NCI-H526 (cell line): Measurements from ENCODE around the gene ZSWIM5.

Source experiments
- DNase-seq, 2 experiments: peaks; one replicate each; lab custom pipeline; 2025; lab: John Stamatoyannopoulos, UW

ZSWIM5 gene

GRCh38 chr1:45026446-45026845 lies 180.0 kb downstream of the ZSWIM5 start:
- no peak for DNase-seq

GRCh38 chr1:45023663-45024062 lies 182.7 kb downstream of the ZSWIM5 start:
- DNase-seq = no peak

- DNase-seq = peak; percentile 77 to 94
Measured at GRCh38 chr1:45018599-45019230, 187.7 kb downstream of the ZSWIM5 start.

- no peak for DNase-seq
Measured at GRCh38 chr1:45016767-45017166, 189.6 kb downstream of the ZSWIM5 start.

GRCh38 chr1:45016090-45016697 lies 190.2 kb downstream of the ZSWIM5 start:
- no peak for DNase-seq

GRCh38 chr1:45015683-45016082 lies 190.7 kb downstream of the ZSWIM5 start:
- DNase-seq = no peak

- peak; percentile 78 to 93 for DNase-seq
Measured at GRCh38 chr1:45014321-45015028, 191.9 kb downstream of the ZSWIM5 start.

- no peak for DNase-seq
Measured at GRCh38 chr1:45013551-45014209, 192.7 kb downstream of the ZSWIM5 start.

GRCh38 chr1:45012639-45013278 lies 193.6 kb downstream of the ZSWIM5 start:
- peak; percentile 35 to 71 for DNase-seq

GRCh38 chr1:45011837-45012638 lies 194.4 kb downstream of the ZSWIM5 start, which contains the start of gene UROD:
Gene UROD, plus strand, starts transcription at chr1:45012254. Its CDS starts 12 bp downstream, at chr1:45012266.
- DNase-seq = peak; percentile 97 to 99

- DNase-seq = peak; percentile 78 to 95
Measured at GRCh38 chr1:45010855-45011811, 195.3 kb downstream of the ZSWIM5 start, which contains the start of gene HECTD3. Gene HECTD3, minus strand, starts transcription at chr1:45011324. Its CDS starts 67 bp downstream, at chr1:45011257.

GRCh38 chr1:45009956-45010854 lies 196.2 kb downstream of the ZSWIM5 start:
- peak; percentile 47 to 88 for DNase-seq

- no peak for DNase-seq
Measured at GRCh38 chr1:45009296-45009865, 197.0 kb downstream of the ZSWIM5 start.

- no peak for DNase-seq
Measured at GRCh38 chr1:45008516-45008915, 197.9 kb downstream of the ZSWIM5 start.

GRCh38 chr1:45008076-45008475 lies 198.3 kb downstream of the ZSWIM5 start:
- no peak for DNase-seq

GRCh38 chr1:45007311-45007710 lies 199.1 kb downstream of the ZSWIM5 start:
- no peak for DNase-seq

- DNase-seq = no peak
Measured at GRCh38 chr1:45005761-45006160, 200.6 kb downstream of the ZSWIM5 start.

GRCh38 chr1:45004281-45004920 lies 202.0 kb downstream of the ZSWIM5 start:
- DNase-seq = no peak
